ENCODE results near the gene MITF.

- TF ChIP-seq CTCF (IDR thresholded peaks at IDR 0.05 in 4 of 5, conservative IDR thresholded peaks at IDR 0.05 in 1 of 5) (no peak), POLR2A (IDR thresholded peaks at IDR 0.05) (no peak)
These were observed 11.8 kb downstream of the MITF start for GRCh38 chr3:69751074-69751476.

Measured in gastrocnemius medialis (tissue), 4 donors.